Stimulated activated CD4-positive, alpha-beta T cell treated with anti-CD3 and anti-CD28 coated beads, Interleukin-4, amount 100 ng/mL, for 24 hours (primary cell): ENCODE results near the gene TGDS.
"Not testable (repeated sequence)": the region's sequence is repeated elsewhere in the genome, so short reads cannot be mapped to it uniquely, and the experiment has no call there.

ENCODE experiments used
- DNase-seq: peaks from one replicate; pipeline ENCODE4 v3.0.0-alpha.2; 2020

Gene TGDS

GRCh38 chr13:94595950-94596574, at the start of gene TGDS:
TGDS (minus strand) TSS chr13:94596152; CDS start chr13:94596136, 16 bp downstream.
- DNase-seq: peak; percentile 91

GRCh38 chr13:94641409-94641941, 45.5 kb upstream of the TGDS start:
- no peak for DNase-seq

- no peak for DNase-seq
These were observed 44.8 kb upstream of the TGDS start for GRCh38 chr13:94640721-94641120.

- not testable (repeated sequence) for DNase-seq
These were observed 41.7 kb upstream of the TGDS start for GRCh38 chr13:94637677-94638076.

- DNase-seq: no peak
These were observed 41.1 kb upstream of the TGDS start for GRCh38 chr13:94636942-94637578.

- DNase-seq: peak; percentile 4
These were observed 40.1 kb upstream of the TGDS start for GRCh38 chr13:94636096-94636495.

GRCh38 chr13:94632226-94632980, 36.5 kb upstream of the TGDS start:
- DNase-seq: no peak

- no peak for DNase-seq
These were observed 34.9 kb upstream of the TGDS start for GRCh38 chr13:94630858-94631257.

- DNase-seq: no peak
These were observed 27.4 kb upstream of the TGDS start for GRCh38 chr13:94623316-94623715.

- DNase-seq: no peak
These were observed 26.4 kb upstream of the TGDS start for GRCh38 chr13:94622344-94622743.

GRCh38 chr13:94620286-94620896, 24.4 kb upstream of the TGDS start:
- DNase-seq: peak; percentile 20

- DNase-seq: peak; percentile 47
These were observed 21.5 kb upstream of the TGDS start for GRCh38 chr13:94617389-94618000.

GRCh38 chr13:94613051-94613450, 17.1 kb upstream of the TGDS start:
- DNase-seq: no peak

- DNase-seq: no peak
These were observed 16.1 kb upstream of the TGDS start for GRCh38 chr13:94612050-94612449.

GRCh38 chr13:94610475-94610874, 14.5 kb upstream of the TGDS start:
- no peak for DNase-seq

- no peak for DNase-seq
These were observed 13.2 kb upstream of the TGDS start for GRCh38 chr13:94609196-94609595.

- DNase-seq: no peak
These were observed 12.6 kb upstream of the TGDS start for GRCh38 chr13:94608586-94608985.

GRCh38 chr13:94607939-94608338, 12.0 kb upstream of the TGDS start:
- DNase-seq: no peak

- no peak for DNase-seq
These were observed 11.1 kb upstream of the TGDS start for GRCh38 chr13:94607056-94607455.

GRCh38 chr13:94602467-94602866, 6.5 kb upstream of the TGDS start:
- DNase-seq: no peak

- DNase-seq: peak; percentile 93
These were observed 5.8 kb upstream of the TGDS start, which contains the start of gene GPR180 for GRCh38 chr13:94601446-94602431. GPR180 (plus strand) TSS chr13:94601857; CDS start chr13:94601928, 71 bp downstream.
